AG04450 (cell line): ENCODE data around the gene CHERP. TPM values are rescaled to one million over a fixed set of nuclear protein-coding genes. Genes with fewer than 3 reads are reported as not detected.

Source experiments
- CTCF ChIA-PET: fragments of 300-600, 350-600 bp; formaldehyde crosslinking; extraction: SDS; loops from one replicate; lab custom pipeline; 2022; ENCODE audit warnings: antibody characterized with exemption, inconsistent platforms; lab: Charles Lee
- POLR2A ChIA-PET: fragments of 350-600 bp; formaldehyde crosslinking; extraction: SDS; loops from one replicate; lab custom pipeline; 2021; ENCODE audit warnings: antibody characterized with exemption, inconsistent platforms; lab: Yijun Ruan, JAX
- DNase-seq: peaks from one replicate; pipeline ENCODE4 v3.0.0-alpha.2; 2011; ENCODE audit warnings: low read depth, low spot score
- H3K27ac ChIP-seq: one replicate; pipeline ENCODE4 v1.5.1; 2012; ENCODE audit warnings: low read depth, low read length, control low read depth
- H3K27me3 ChIP-seq: one replicate; pipeline ENCODE4 v1.6.0; 2012; ENCODE audit warnings: low read length; ENCODE audit not compliant: control insufficient read depth, insufficient read depth
- H3K4me3 ChIP-seq: 2 replicates; pipeline ENCODE4 v1.5.1; 2011; ENCODE audit warnings: mild to moderate bottlenecking, low read depth, low read length, control low read depth
- H3K9me3 ChIP-seq: 2 replicates; pipeline ENCODE4 v1.5.1; 2012; ENCODE audit warnings: low read length; ENCODE audit not compliant: control insufficient read depth, insufficient read depth
- polyA plus RNA-seq: library from polyadenylated mRNA; depleted of rRNA; stranded (reverse); fragments of >200 nt; gene quantifications from 2 replicates; pipeline ENCODE4 v1.2.3, GENCODE V29; 2011
- TF ChIP-seq, protein P1 (sequence below): IDR thresholded peaks from 2 replicates; pipeline ENCODE4 v1.5.1; 2011; ENCODE audit warnings: low read depth, low read length, control low read depth, inconsistent platforms

CHERP gene
- polyA plus RNA-seq, 1 experiment = 3.4 TPM

DNA sequence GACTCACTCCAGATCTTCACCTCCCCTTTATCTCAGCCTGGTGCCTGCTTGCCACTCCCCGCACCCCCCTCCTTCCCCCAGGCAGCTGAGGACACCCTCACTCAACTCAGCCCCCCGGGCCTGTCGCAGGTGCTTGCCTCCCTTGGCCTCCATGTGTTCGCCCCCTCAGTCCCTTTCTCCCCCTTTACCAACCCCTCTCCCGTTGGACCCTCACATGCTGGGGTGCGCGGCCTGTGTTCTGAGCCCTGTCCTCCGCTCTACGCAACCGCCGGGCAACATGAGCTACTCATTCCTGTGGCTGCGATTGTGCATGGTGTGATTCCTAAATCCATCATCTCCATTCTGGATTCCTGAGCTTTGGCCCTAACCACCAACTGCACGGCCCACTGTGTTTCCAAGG, 5.1 kb downstream of the CHERP start:
- Histone ChIP-seq H3K27me3 (no peaks in the 10 kb centered on the region), H3K27ac (no peak overlapping the region), H3K9me3 (0 out of 2 replicates have a peak, but pooled peaks cover 2% of the 10 kb centered on the region), H3K4me3 (no peak overlapping the region)
- ChIA-PET POLR2A (interaction anchor here (0.6 kb wide), 1 partner anchor 20 kb away, joined by 3 read pairs; no protein-coding TSS in a partner anchor), CTCF (interaction anchor here (0.6 to 0.7 kb wide), 3 partner anchors 15 to 31 kb away, joined by 3 to 9 read pairs (median 3); no protein-coding TSS in a partner anchor)
- no peak for DNase-seq
- TF ChIP-seq, protein P1, sequence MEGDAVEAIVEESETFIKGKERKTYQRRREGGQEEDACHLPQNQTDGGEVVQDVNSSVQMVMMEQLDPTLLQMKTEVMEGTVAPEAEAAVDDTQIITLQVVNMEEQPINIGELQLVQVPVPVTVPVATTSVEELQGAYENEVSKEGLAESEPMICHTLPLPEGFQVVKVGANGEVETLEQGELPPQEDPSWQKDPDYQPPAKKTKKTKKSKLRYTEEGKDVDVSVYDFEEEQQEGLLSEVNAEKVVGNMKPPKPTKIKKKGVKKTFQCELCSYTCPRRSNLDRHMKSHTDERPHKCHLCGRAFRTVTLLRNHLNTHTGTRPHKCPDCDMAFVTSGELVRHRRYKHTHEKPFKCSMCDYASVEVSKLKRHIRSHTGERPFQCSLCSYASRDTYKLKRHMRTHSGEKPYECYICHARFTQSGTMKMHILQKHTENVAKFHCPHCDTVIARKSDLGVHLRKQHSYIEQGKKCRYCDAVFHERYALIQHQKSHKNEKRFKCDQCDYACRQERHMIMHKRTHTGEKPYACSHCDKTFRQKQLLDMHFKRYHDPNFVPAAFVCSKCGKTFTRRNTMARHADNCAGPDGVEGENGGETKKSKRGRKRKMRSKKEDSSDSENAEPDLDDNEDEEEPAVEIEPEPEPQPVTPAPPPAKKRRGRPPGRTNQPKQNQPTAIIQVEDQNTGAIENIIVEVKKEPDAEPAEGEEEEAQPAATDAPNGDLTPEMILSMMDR = no peak

DNA sequence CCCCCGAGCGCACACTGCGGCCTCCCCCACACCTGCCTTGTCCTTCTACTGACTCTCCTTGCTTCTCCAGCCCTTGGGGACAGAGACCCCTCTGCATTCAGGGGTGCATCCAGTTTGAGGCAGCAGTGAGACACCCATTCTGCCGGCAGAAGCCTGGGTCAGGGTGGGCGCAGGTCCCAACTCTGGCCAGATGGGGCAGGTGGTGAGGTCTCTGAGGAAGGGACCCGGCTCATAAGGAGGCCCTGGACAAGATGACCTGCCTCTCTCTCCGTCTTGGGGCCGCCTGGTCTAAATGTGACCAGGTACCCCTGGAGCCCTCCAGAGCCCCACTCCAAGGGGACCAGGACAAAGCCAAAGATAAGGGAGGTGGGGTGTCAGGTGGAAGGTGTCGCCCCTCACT, 6.1 kb downstream of the CHERP start:
- Histone ChIP-seq H3K27ac (no peak overlapping the region), H3K9me3 (0 out of 2 replicates have a peak, but pooled peaks cover 2% of the 10 kb centered on the region), H3K27me3 (no peaks in the 10 kb centered on the region), H3K4me3 (no peak overlapping the region)
- TF ChIP-seq, protein P1 = no peak
- POLR2A ChIA-PET = no interaction called here
- DNase-seq = no peak
- CTCF ChIA-PET = no interaction called here

DNA sequence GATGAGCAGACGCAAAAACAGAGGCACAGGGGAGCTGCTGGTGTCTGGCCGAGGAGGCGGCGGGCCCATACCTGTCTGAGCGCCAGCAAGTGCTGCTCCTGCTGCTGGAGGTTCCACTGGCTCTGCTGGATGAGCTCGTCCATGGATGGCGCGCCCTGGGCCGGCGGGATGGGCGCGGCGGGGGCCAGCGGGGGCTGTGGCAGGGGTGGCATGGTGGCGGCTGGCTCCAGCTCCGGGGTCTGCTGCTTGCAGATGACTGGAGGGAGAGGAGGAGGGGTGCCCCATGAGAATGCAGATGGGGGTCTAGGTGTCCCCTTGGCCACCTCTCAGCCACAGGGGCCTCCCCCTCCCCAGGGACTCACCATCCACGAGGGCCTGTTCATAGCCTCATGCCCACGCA, 6.9 kb downstream of the CHERP start:
- DNase-seq = no peak
- Histone ChIP-seq H3K27ac (no peak overlapping the region), H3K9me3 (0 out of 2 replicates have a peak, but pooled peaks cover 2% of the 10 kb centered on the region), H3K27me3 (no peaks in the 10 kb centered on the region), H3K4me3 (no peak overlapping the region)
- POLR2A ChIA-PET = no interaction called here
- CTCF ChIA-PET = no interaction called here
- TF ChIP-seq, protein P1 = no peak

DNA sequence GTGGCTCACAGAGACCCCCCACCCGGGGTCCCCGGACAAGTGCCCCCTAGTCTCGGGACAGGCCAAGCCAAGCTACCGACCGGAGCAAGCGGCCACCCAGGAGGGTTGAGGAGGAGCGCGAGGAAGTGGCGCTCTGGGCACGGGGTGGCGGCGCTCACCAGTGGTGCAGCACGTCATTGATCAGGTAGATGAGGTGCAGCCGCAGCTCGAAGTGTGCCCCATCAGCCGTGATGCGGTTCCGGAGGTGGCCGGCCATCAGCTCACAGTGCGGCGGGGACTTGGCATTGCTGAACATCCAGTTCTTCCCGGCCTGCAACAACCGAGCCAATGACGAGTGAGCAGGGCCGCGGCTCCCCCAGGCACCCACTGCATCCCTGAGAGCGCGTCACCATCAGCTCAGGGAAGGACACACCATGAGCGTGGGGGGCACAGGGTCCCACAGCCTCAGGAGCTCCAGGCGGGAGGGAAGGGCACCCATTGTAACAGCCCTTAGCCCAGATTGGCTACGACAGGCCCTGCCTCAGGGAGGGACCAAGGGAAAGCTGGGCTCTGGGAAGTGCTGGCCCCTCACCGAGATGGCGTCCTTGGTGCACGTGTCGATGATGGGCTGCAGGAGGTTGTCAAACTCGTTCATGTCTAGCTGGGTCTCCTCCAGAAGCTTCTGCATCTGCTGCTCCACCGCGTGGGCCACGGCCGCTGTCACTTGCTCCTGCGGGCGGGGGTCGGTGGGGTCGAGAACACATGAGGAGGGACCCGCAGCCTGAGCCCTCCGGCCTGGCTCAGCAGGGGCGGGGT, 9.6 kb downstream of the CHERP start:
- no peaks in the 10 kb centered on the region; the same call in 1 of the 2 replicates for H3K9me3 ChIP-seq
- no peak overlapping the region for H3K27ac ChIP-seq
- TF ChIP-seq, protein P1 = no peak
- CTCF ChIA-PET = interaction anchor here (0.6 kb wide), 1 partner anchor 10 kb away, joined by 3 read pairs; no protein-coding TSS in a partner anchor
- DNase-seq = no peak
- no peak overlapping the region for H3K4me3 ChIP-seq
- no peaks in the 10 kb centered on the region for H3K27me3 ChIP-seq
- POLR2A ChIA-PET = no interaction called here

DNA sequence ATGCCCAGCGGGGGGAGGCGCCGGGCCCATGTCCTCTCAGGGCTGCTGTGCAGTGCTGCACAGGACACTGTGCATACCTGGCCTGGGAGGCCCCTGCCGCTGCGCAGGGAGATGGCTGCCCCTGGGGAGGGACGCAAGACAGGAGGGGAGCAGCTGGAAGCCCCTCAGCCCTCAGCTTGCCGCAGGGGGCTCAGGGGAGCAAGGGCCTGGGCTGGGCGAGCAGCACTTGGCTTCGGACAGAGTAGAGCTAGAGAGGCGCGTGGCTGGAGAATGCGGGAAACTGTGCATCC, 10.9 kb downstream of the CHERP start:
- TF ChIP-seq, protein P1 = no peak
- ChIA-PET POLR2A (no interaction called here), CTCF (no interaction called here)
- Histone ChIP-seq H3K4me3 (no peak overlapping the region), H3K27me3 (no peaks in the 10 kb centered on the region), H3K27ac (no peak overlapping the region), H3K9me3 (no peaks in the 10 kb centered on the region; the same call in 1 of the 2 replicates)
- no peak for DNase-seq
